Measurements from ENCODE around the gene FNIP2.

DNA sequence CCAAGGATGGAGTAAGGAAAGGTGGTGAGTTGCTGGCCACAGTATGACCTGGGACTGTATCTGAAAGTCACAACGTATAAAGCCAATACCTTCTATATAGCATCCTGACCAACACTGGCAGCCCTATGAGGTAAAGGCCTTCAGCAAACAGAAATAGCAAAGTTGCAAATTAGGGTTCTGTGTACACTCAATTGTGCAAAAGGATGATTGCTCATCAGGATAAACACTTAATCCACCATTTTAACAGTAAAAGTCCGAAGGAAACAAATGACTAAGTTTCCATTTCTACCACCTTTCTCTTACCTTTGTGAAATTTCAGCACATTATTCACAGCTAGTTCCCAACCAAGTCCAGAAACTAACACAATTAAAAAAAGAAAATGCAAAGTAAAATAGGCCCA lies 1.4 kb upstream of the FNIP2 start:
- TF ChIP-seq, protein P1, sequence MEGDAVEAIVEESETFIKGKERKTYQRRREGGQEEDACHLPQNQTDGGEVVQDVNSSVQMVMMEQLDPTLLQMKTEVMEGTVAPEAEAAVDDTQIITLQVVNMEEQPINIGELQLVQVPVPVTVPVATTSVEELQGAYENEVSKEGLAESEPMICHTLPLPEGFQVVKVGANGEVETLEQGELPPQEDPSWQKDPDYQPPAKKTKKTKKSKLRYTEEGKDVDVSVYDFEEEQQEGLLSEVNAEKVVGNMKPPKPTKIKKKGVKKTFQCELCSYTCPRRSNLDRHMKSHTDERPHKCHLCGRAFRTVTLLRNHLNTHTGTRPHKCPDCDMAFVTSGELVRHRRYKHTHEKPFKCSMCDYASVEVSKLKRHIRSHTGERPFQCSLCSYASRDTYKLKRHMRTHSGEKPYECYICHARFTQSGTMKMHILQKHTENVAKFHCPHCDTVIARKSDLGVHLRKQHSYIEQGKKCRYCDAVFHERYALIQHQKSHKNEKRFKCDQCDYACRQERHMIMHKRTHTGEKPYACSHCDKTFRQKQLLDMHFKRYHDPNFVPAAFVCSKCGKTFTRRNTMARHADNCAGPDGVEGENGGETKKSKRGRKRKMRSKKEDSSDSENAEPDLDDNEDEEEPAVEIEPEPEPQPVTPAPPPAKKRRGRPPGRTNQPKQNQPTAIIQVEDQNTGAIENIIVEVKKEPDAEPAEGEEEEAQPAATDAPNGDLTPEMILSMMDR (IDR thresholded peaks at IDR 0.05) = no peak
- no peak for TF ChIP-seq POLR2A (IDR thresholded peaks at IDR 0.05)
